A673 (cell line): ENCODE data around the gene RNF183. TPM values are rescaled to one million over a fixed set of nuclear protein-coding genes. Genes with fewer than 3 reads are reported as not detected.
"Not testable (repeated sequence)": the region's sequence is repeated elsewhere in the genome, so short reads cannot be mapped to it uniquely, and the experiment has no call there.

Experiments used
- BruUV-seq: library from RNA; stranded (reverse); fragments of 400-500 nt; replicated peaks from 2 replicates; lab custom pipeline; 2021; lab: Mats Ljungman, UMichigan
- CTCF ChIA-PET: fragments of 300-600 bp; sonication (Branson Sonifier 250); formaldehyde crosslinking; loops from one replicate; lab custom pipeline; 2022; ENCODE audit warnings: antibody characterized with exemption; lab: Charles Lee
- POLR2A ChIA-PET: fragments of 300-600 bp; sonication (Branson Sonifier 250); formaldehyde crosslinking; loops from one replicate; lab custom pipeline; 2022; ENCODE audit warnings: antibody characterized with exemption; ENCODE audit not compliant: low non-redundant PET; lab: Charles Lee
- DNase-seq: peaks from one replicate; pipeline ENCODE4 v3.0.0-alpha.2; 2015; ENCODE audit warnings: low spot score
- H3K27ac ChIP-seq: fragments of 200-600 bp; sonication (generic); 2 replicates; pipeline ENCODE4 v1.5.1; 2016; ENCODE audit warnings: mixed run types, low read depth, mild to moderate bottlenecking, mixed read lengths, antibody characterized with exemption, low read length; ENCODE audit not compliant: poor library complexity, severe bottlenecking
- H3K27me3 ChIP-seq: fragments of 200-600 bp; sonication (generic); replicated peaks from 2 replicates; pipeline ENCODE4 v1.6.1; 2017; ENCODE audit warnings: mixed run types, low read depth, mild to moderate bottlenecking, mixed read lengths, antibody characterized with exemption, low read length; ENCODE audit not compliant: insufficient read depth, poor library complexity
- H3K36me3 ChIP-seq: fragments of 200-600 bp; sonication (generic); 2 replicates; pipeline ENCODE4 v1.6.1; 2016; ENCODE audit warnings: mixed run types, mild to moderate bottlenecking, mixed read lengths, antibody characterized with exemption, low read length; ENCODE audit not compliant: insufficient read depth, poor library complexity, severe bottlenecking
- H3K4me1 ChIP-seq: fragments of 200-600 bp; sonication (generic); 2 replicates; pipeline ENCODE4 v1.6.1; 2017; ENCODE audit warnings: mixed run types, mild to moderate bottlenecking, mixed read lengths, antibody characterized with exemption, low read length; ENCODE audit not compliant: insufficient read depth, poor library complexity, severe bottlenecking
- H3K4me3 ChIP-seq: fragments of 200-600 bp; sonication (generic); 2 replicates; pipeline ENCODE4 v1.5.1; 2016; ENCODE audit warnings: low read depth, mixed run types, mild to moderate bottlenecking, mixed read lengths, low read length; ENCODE audit not compliant: poor library complexity, severe bottlenecking
- H3K9me3 ChIP-seq: fragments of 200-600 bp; sonication (generic); 2 replicates; pipeline ENCODE4 v1.6.1; 2016; ENCODE audit warnings: mixed run types, low read depth, mild to moderate bottlenecking, mixed read lengths, antibody characterized with exemption, low read length; ENCODE audit not compliant: poor library complexity, severe bottlenecking
- CTCF ChIP-seq: fragments of 300-800, 200-600 bp; sonication (generic); conservative IDR thresholded peaks from 2 replicates; pipeline ENCODE4 v1.5.1; 2017; ENCODE audit warnings: low read depth, mild to moderate bottlenecking, antibody characterized with exemption, low read length, moderate library complexity, mixed read lengths
- EZH2 ChIP-seq: fragments of 200-600 bp; sonication (generic); IDR thresholded peaks from 2 replicates; pipeline ENCODE4 v1.6.1; 2017; ENCODE audit warnings: borderline replicate concordance, low read depth, mild to moderate bottlenecking, mixed read lengths, antibody characterized with exemption, low read length; ENCODE audit not compliant: poor library complexity, severe bottlenecking
- intact Hi-C: fragments of 100-400 bp; cut with micrococcal nuclease; formaldehyde crosslinking; loops from one replicate; pipeline ENCODE4 v1.10.0; 2022; ENCODE audit not compliant: unreplicated experiment
- total RNA-seq: library from RNA; stranded (reverse); gene quantifications from 2 replicates; pipeline ENCODE4 v1.2.3, GENCODE V29; 2021

RNF183 gene
- total RNA-seq, 1 experiment from 2014 or later, result not detected

- no peak overlapping the region for H3K27ac ChIP-seq
- POLR2A ChIA-PET, result no interaction called here
- TF ChIP-seq EZH2, result no peak
- no peak for TF ChIP-seq CTCF
Measured at GRCh38 chr9:113298311-113298710, 4.9 kb downstream of the RNF183 start.

GRCh38 chr9:113296796-113297558, 6.2 kb downstream of the RNF183 start:
- no peaks in the 10 kb centered on the region for H3K4me1 ChIP-seq
- intact Hi-C loops, result no loop called here
- H3K4me3 ChIP-seq, result no peak overlapping the region
- peaks cover 15% of the 10 kb centered on the region for H3K36me3 ChIP-seq
- BruUV-seq, result no TSS peak
- POLR2A ChIA-PET, result no interaction called here
- no peaks in the 10 kb centered on the region for H3K9me3 ChIP-seq
- no peak for TF ChIP-seq CTCF
- no peak for TF ChIP-seq EZH2
- H3K27me3 ChIP-seq, result no peaks in the 10 kb centered on the region
- DNase-seq, result no peak
- no peak overlapping the region for H3K27ac ChIP-seq
- CTCF ChIA-PET, result no interaction called here

More at GRCh38 chr9:113298311-113298710, 4.9 kb downstream of the RNF183 start:
- no peak for DNase-seq
- Histone ChIP-seq H3K36me3 (peaks cover 2% of the 10 kb centered on the region), H3K27me3 (no peaks in the 10 kb centered on the region), H3K4me1 (no peaks in the 10 kb centered on the region), H3K4me3 (no peak overlapping the region), H3K9me3 (no peaks in the 10 kb centered on the region)
- CTCF ChIA-PET, result no interaction called here
- intact Hi-C loops, result no loop called here
- BruUV-seq, result no TSS peak

- peaks cover 23% of the 10 kb centered on the region for H3K36me3 ChIP-seq
- BruUV-seq, H3K27me3 ChIP-seq, DNase-seq, H3K27ac ChIP-seq, CTCF ChIA-PET, intact Hi-C loops, H3K4me1 ChIP-seq, H3K9me3 ChIP-seq, POLR2A ChIA-PET, H3K4me3 ChIP-seq: not testable (repeated sequence)
Measured at GRCh38 chr9:113296247-113296646, 6.9 kb downstream of the RNF183 start.
